ENCODE measurements around the gene DOCK8. TPM values are rescaled to one million over a fixed set of nuclear protein-coding genes. Genes with fewer than 3 reads are reported as not detected.

DOCK8 gene
- total RNA-seq, 1 experiment from 2014 or later: 0.37 TPM

DNA sequence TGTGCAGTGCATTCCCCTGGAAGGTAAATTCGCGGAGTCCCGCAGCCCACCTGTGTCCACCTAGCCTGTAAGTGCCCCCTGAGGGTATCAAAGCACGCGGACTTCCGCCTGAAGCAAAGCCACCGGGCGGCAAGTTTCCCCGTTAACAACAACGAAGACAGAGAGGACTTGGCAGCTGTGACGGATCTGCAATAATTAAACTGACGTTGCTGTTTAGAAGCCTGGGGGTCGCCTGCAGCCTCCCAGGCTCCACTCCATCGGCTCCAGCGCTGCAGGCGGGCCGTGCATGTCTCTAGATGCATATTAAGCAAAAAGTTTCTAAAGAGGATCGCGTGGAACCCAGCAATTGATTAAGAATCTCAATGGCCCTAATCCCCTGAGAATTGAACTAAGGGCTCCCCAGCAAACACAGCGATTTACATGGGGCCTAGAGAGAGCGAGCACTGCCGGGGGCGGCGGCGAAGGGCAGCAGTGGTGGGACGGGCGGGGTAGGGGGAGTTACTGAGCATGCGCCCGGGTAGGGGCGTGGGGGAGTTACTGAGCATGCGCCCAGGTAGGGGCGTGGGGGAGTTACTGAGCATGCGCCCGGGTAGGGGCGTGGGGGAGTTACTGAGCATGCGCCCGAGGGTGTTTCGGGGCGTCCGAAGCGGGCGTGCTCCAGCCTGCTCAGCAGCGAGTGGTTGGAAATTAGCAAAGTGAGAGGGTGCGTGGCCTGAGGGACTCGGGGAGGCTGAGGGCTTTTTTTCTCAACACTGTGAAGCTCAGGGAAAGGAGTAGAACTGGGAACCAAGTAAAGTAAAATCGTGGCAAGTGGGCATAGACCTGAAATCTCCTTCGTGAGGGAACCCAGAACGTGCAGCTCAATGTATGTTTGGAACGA, 255.2 kb downstream of the DOCK8 start:
- intact Hi-C loops (cut with micrococcal nuclease): loop anchor here (10.0 kb wide), 1 partner anchor 55 kb away; no protein-coding TSS in a partner anchor
- Histone ChIP-seq H2AFZ (ENCODE audit: low read depth, low read length, poor library complexity, severe bottlenecking) (peak overlapping the region; percentile 88), H3K79me2 (ENCODE audit: insufficient read depth, low read length) (no peaks in the 10 kb centered on the region), H3K4me3 (replicated peaks in 1 of 2; ENCODE audit: low read depth in 1 of 2, low read length in 2 of 2) (peak overlapping the region; percentile 64 to 70), H3K4me2 (ENCODE audit: low read length) (peak overlapping the region; percentile 82), H3K9ac (ENCODE audit: low read length) (peak overlapping the region; percentile 68), H4K20me1 (ENCODE audit: insufficient read depth) (no peaks in the 10 kb centered on the region), H3K27me3 (ENCODE audit: insufficient read depth, low read length) (no peaks in the 10 kb centered on the region), H3K9me2 (ENCODE audit: insufficient read depth) (no peaks in the 10 kb centered on the region; the same call in 1 of the 2 replicates), H3K36me3 (ENCODE audit: control insufficient read depth in 1 of 2, insufficient read depth in 2 of 2, low read length in 2 of 2) (no peaks in the 10 kb centered on the region), H3K4me1 (ENCODE audit: control insufficient read depth in 1 of 2, insufficient read depth in 2 of 2, low read length in 2 of 2) (peaks cover 6 to 22% of the 10 kb centered on the region in 2 experiments; a peak in 3 of 4 replicates), H3K27ac (ENCODE audit: low read depth, low read length) (peak overlapping the region; percentile 25; the same call in 1 of the 2 replicates), H3K9me3 (ENCODE audit: control insufficient read depth in 1 of 2, insufficient read depth in 1 of 2, low read depth in 1 of 2, low read length in 2 of 2) (no peaks in the 10 kb centered on the region)
- ChIA-PET CTCF (no interaction called here), POLR2A (interaction anchor here (0.6 kb wide), 1 partner anchor 31 kb away, joined by 3 read pairs; no protein-coding TSS in a partner anchor), RAD21 (ENCODE audit: low non-redundant PET in 1 of 2, low total read pairs in 2 of 2, uncharacterized antibody in 2 of 2, unreplicated experiment in 2 of 2) (interaction anchor here in 1 of 2 experiments (1.0 kb wide), 1 partner anchor 342 kb away, joined by 6 read pairs; no protein-coding TSS in a partner anchor)
- DNase-seq (ENCODE audit: low read depth, low spot score) (peak; percentile 54), ATAC-seq (peak; percentile 96)
- BruUV-seq (replicated peaks): no TSS peak
- TF ChIP-seq SP1 (IDR thresholded peaks at IDR 0.05; ENCODE audit: low read depth) (no peak), SIN3A (IDR thresholded peaks at IDR 0.05; ENCODE audit: low read depth) (peak; percentile 73; the same call in 1 of the 2 replicates), RAD21 (IDR thresholded peaks at IDR 0.05; ENCODE audit: low read depth) (no peak), CEBPB (IDR thresholded peaks at IDR 0.05; ENCODE audit: low read depth) (no peak), YY1 (IDR thresholded peaks at IDR 0.05; ENCODE audit: extremely low read depth, insufficient replicate concordance, low read depth, low read length) (no peak), JUND (IDR thresholded peaks at IDR 0.05) (no peak), CBX3 (IDR thresholded peaks at IDR 0.05; ENCODE audit: low read depth) (no peak), ELF1 (IDR thresholded peaks at IDR 0.05; ENCODE audit: borderline replicate concordance, low read depth) (no peak), TCF7L2 (IDR thresholded peaks at IDR 0.05; ENCODE audit: borderline replicate concordance, extremely low read depth, insufficient read depth, insufficient read length) (no peak), FOSL1 (IDR thresholded peaks at IDR 0.05; ENCODE audit: low read depth) (no peak), EGR1 (IDR thresholded peaks at IDR 0.05; ENCODE audit: low read depth) (no peak), ZNF274 (IDR thresholded peaks at IDR 0.05; ENCODE audit: low read depth, low read length) (no peak), EZH2phosphoT487 (IDR thresholded peaks at IDR 0.05; ENCODE audit: borderline replicate concordance) (no peak), SRF (IDR thresholded peaks at IDR 0.05; ENCODE audit: low read depth) (no peak), ZFX (IDR thresholded peaks at IDR 0.05) (peak; percentile 32; the same call in 1 of the 2 replicates), POLR2A (IDR thresholded peaks at IDR 0.05; ENCODE audit: borderline replicate concordance, extremely low read depth, insufficient read depth, insufficient read length) (peak; percentile 97), EZH2 (IDR thresholded peaks at IDR 0.05) (no peak)
- TF ChIP-seq, protein P1, sequence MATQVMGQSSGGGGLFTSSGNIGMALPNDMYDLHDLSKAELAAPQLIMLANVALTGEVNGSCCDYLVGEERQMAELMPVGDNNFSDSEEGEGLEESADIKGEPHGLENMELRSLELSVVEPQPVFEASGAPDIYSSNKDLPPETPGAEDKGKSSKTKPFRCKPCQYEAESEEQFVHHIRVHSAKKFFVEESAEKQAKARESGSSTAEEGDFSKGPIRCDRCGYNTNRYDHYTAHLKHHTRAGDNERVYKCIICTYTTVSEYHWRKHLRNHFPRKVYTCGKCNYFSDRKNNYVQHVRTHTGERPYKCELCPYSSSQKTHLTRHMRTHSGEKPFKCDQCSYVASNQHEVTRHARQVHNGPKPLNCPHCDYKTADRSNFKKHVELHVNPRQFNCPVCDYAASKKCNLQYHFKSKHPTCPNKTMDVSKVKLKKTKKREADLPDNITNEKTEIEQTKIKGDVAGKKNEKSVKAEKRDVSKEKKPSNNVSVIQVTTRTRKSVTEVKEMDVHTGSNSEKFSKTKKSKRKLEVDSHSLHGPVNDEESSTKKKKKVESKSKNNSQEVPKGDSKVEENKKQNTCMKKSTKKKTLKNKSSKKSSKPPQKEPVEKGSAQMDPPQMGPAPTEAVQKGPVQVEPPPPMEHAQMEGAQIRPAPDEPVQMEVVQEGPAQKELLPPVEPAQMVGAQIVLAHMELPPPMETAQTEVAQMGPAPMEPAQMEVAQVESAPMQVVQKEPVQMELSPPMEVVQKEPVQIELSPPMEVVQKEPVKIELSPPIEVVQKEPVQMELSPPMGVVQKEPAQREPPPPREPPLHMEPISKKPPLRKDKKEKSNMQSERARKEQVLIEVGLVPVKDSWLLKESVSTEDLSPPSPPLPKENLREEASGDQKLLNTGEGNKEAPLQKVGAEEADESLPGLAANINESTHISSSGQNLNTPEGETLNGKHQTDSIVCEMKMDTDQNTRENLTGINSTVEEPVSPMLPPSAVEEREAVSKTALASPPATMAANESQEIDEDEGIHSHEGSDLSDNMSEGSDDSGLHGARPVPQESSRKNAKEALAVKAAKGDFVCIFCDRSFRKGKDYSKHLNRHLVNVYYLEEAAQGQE (IDR thresholded peaks at IDR 0.05; ENCODE audit: low read depth): no peak
- TF ChIP-seq, protein P2, sequence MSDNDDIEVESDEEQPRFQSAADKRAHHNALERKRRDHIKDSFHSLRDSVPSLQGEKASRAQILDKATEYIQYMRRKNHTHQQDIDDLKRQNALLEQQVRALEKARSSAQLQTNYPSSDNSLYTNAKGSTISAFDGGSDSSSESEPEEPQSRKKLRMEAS (IDR thresholded peaks at IDR 0.05): peak; percentile 83
- TF ChIP-seq, protein P3, sequence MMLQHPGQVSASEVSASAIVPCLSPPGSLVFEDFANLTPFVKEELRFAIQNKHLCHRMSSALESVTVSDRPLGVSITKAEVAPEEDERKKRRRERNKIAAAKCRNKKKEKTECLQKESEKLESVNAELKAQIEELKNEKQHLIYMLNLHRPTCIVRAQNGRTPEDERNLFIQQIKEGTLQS (IDR thresholded peaks at IDR 0.05): no peak
- TF ChIP-seq, protein P4, sequence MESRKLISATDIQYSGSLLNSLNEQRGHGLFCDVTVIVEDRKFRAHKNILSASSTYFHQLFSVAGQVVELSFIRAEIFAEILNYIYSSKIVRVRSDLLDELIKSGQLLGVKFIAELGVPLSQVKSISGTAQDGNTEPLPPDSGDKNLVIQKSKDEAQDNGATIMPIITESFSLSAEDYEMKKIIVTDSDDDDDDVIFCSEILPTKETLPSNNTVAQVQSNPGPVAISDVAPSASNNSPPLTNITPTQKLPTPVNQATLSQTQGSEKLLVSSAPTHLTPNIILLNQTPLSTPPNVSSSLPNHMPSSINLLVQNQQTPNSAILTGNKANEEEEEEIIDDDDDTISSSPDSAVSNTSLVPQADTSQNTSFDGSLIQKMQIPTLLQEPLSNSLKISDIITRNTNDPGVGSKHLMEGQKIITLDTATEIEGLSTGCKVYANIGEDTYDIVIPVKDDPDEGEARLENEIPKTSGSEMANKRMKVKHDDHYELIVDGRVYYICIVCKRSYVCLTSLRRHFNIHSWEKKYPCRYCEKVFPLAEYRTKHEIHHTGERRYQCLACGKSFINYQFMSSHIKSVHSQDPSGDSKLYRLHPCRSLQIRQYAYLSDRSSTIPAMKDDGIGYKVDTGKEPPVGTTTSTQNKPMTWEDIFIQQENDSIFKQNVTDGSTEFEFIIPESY (IDR thresholded peaks at IDR 0.05; ENCODE audit: extremely low read depth, insufficient replicate concordance, low read length): no peak

Data from HCT116 (cell line).